SK-N-MC (cell line): Measurements from ENCODE around the gene GPC6.

ENCODE experiments used
- DNase-seq: peaks from one replicate; pipeline ENCODE4 v3.0.0-alpha.2; 2011; ENCODE audit warnings: low read depth, low spot score
- H3K27ac ChIP-seq: fragments of 200-600 bp; sonication (generic); 2 replicates; pipeline ENCODE4 v1.5.1; 2016; ENCODE audit warnings: mixed run types
- H3K36me3 ChIP-seq: fragments of 200-600 bp; sonication (generic); 2 replicates; pipeline ENCODE4 v1.6.1; 2017; ENCODE audit warnings: antibody characterized with exemption, low read length, mixed read lengths; ENCODE audit not compliant: insufficient read depth
- H3K4me3 ChIP-seq: fragments of 200-600 bp; sonication (generic); 2 replicates; pipeline ENCODE4 v1.5.1; 2016
- H3K9ac ChIP-seq: fragments of 200-600 bp; sonication (generic); 2 replicates; pipeline ENCODE4 v1.8.0; 2017; ENCODE audit warnings: mixed run types, mixed read lengths; ENCODE audit not compliant: insufficient read length
- H3K9me3 ChIP-seq: fragments of 200-600 bp; sonication (generic); 2 replicates; pipeline ENCODE4 v1.6.1; 2017; ENCODE audit warnings: low read depth, mild to moderate bottlenecking, antibody characterized with exemption, low read length, moderate library complexity, mixed read lengths
- EZH2 ChIP-seq: fragments of 200-600 bp; sonication (generic); IDR thresholded peaks from one replicate; pipeline ENCODE4 v1.6.1; 2017; ENCODE audit warnings: antibody characterized with exemption
- FOXP2 ChIP-seq: optimal IDR thresholded peaks from 2 replicates; pipeline ENCODE3; 2011; ENCODE audit warnings: mild to moderate bottlenecking, moderate library complexity; ENCODE audit not compliant: insufficient read depth; ENCODE audit errors: extremely low read length, control extremely low read depth
- POLR2AphosphoS5 ChIP-seq: IDR thresholded peaks from 2 replicates; pipeline ENCODE4 v1.6.1; 2012; ENCODE audit warnings: mild to moderate bottlenecking, low read depth, low read length, borderline replicate concordance

GPC6 gene

DNA sequence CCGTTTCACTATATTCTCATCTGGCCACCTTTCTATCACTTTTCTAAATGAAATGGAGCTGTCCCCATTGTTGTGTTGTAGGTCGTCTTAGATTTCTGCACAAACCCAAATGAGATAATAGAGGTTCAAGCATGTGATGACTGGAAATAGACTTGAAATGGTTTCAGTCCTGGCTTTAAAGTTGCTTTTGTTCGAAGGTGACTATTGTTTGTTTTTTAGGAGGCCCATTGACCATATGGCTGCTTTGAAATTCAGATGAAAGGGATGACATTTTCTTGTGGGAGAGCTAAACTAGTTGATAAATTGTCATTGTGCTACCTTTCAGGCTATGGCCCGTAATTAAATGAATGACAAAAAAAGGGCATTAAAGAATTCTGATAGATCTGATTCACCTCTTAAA lies 583.7 kb downstream of the GPC6 start:
- H3K27ac ChIP-seq: no peak overlapping the region
- H3K9ac ChIP-seq: no peak overlapping the region
- H3K4me3 ChIP-seq: no peak overlapping the region
- no peaks in the 10 kb centered on the region for H3K9me3 ChIP-seq
- TF ChIP-seq FOXP2 (no peak), POLR2AphosphoS5 (no peak), EZH2 (no peak)
- H3K36me3 ChIP-seq: no peaks in the 10 kb centered on the region
- no peak for DNase-seq

DNA sequence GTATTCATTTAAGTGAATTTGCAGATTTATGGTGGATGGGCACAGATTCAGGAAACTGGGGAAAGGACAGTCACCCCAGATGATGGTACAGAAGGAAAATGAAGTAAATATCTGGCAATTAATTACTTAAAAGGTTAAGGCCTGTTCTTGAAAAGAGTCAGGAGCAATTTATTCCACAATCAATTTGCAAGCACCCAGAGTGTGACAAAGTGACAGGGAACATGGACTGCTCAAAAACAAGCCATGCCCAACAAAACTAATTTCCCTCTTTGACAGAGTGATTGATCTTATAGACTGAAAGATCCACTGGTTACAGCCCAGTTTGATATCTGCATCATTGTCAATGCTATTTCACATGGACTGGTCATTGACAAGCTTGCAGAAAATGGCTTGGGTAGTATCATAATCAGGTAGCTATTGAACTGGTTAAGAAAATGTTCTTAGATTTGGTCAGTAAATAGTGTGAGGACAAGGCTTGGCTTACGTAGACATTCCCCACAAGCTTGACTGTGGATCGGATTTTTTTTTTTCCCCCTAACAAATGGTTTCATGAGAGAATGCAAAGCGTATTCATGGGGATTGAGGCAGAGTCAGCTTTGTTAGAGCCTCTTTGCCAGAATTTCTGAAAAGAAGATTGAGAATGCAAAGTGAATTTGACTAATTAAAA lies 584.6 kb downstream of the GPC6 start:
- DNase-seq: no peak
- no peaks in the 10 kb centered on the region for H3K36me3 ChIP-seq
- no peak overlapping the region for H3K9ac ChIP-seq
- TF ChIP-seq POLR2AphosphoS5: no peak
- H3K9me3 ChIP-seq: no peaks in the 10 kb centered on the region
- H3K27ac ChIP-seq: no peak overlapping the region
- no peak overlapping the region for H3K4me3 ChIP-seq

DNA sequence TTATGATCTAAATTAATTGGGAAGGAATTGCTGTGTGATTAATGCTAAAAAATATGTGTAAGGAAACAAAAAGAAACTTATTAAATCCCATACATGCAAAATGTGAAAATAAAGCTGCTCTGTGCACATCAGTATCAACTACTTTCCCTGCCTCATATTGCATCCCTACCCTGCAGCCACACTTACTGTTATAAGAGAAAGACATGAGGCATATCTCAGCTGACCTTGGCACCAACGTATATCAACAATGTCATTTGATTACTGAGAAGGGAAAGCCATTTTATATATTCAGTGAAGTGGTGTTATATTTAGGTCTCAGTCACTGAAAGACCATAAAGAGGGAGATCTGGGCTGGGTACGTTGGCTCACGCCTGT lies 585.1 kb downstream of the GPC6 start:
- Histone ChIP-seq H3K27ac (no peak overlapping the region), H3K4me3 (no peak overlapping the region), H3K9me3 (no peaks in the 10 kb centered on the region), H3K9ac (no peak overlapping the region), H3K36me3 (no peaks in the 10 kb centered on the region)
- TF ChIP-seq EZH2 (no peak), POLR2AphosphoS5 (no peak), FOXP2 (no peak)
- no peak for DNase-seq

DNA sequence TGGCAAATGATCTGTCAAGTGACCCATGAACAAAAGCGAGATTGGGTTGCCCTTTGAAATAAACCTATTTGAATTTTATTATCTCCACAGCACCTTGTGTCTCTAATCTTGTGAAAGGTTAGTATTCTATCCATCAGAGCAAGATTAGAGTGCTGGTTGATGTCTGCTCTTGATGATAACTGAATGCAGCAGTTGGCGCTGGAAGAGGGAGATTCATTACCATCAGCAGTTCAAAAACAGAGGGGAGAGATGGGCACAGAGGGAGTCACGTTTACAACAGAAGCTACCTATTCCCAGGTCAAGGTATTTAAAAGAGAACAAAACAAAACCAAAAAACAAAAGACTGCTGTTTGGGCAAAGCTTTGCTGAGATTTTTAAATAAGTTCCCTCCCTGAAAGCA lies 588.1 kb downstream of the GPC6 start:
- H3K4me3 ChIP-seq: no peak overlapping the region
- no peaks in the 10 kb centered on the region for H3K36me3 ChIP-seq
- H3K9me3 ChIP-seq: no peaks in the 10 kb centered on the region
- no peak overlapping the region for H3K27ac ChIP-seq
- TF ChIP-seq POLR2AphosphoS5: no peak
- TF ChIP-seq FOXP2: no peak
- H3K9ac ChIP-seq: no peak overlapping the region
- DNase-seq: no peak

DNA sequence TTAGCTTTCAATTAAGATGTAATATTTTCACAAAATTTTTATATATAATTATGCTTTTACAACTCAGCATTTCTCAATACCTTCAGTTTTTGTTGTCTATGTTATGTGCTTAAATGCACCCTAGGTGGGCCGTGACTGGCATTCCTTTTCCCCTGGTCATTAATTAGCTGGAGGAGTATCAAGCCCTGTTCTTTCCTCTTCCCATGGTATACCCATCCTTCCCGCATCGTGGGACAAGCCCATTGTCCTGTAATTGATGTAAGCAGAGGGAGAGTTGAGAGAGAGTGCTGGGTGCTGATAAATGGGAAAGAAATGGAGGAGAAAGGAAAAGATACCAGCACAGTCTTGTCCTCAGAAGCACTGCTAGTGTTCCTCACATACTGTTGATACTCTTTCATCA lies 591.7 kb downstream of the GPC6 start:
- no peak for DNase-seq
- TF ChIP-seq POLR2AphosphoS5 (no peak), EZH2 (no peak), FOXP2 (no peak)
- Histone ChIP-seq H3K4me3 (no peak overlapping the region), H3K27ac (no peak overlapping the region), H3K36me3 (no peaks in the 10 kb centered on the region), H3K9ac (no peak overlapping the region), H3K9me3 (no peaks in the 10 kb centered on the region)

DNA sequence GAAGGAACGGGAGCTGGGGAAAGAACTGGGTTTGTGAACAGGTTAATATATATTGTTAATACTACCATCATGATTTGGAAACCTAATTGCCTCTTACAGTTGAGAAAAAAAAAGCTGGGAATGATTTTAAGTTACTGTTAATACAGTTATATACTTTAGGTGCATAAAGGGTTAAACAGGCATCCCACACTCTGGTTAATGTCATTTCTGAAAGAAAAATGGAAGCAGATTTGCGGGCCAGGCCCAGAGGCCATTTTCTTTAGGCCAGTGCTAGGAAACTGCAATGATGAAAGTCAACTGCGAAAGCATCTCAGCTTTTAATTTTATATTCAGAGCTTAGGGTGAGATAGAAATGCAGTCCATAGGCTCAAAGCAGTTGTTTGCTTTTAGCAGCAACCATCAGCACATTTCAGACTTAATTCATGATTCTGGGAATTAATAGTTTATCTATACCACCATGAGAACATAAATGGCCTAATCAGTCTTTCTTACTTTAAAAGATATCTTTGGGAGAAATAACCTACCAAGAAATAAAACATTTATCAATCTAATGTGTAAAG lies 592.8 kb downstream of the GPC6 start:
- Histone ChIP-seq H3K36me3 (no peaks in the 10 kb centered on the region), H3K27ac (no peak overlapping the region), H3K9me3 (no peaks in the 10 kb centered on the region), H3K4me3 (no peak overlapping the region), H3K9ac (no peak overlapping the region)
- no peak for TF ChIP-seq POLR2AphosphoS5
- TF ChIP-seq FOXP2: no peak
- TF ChIP-seq EZH2: no peak
- DNase-seq: no peak

DNA sequence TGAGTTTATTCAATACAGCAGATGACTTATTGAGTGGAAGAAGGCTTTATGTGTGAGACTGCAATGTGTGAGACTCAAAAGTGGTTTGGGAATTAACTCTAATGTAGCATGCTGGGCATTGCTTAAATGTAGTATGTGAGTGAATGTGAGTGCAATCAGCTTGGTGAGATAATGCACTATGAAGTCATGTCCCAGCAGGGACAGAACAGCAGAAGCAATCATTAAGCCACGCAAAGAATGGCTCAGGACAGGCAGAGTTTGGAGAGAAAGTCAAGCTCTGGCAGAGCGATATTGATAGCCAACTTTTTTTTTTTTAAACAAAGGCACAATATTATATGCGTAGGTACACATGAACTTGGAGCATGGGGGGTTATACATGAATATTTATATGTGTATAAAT lies 597.7 kb downstream of the GPC6 start:
- DNase-seq: no peak
- H3K27ac ChIP-seq: no peak overlapping the region
- H3K4me3 ChIP-seq: no peak overlapping the region
- no peak overlapping the region for H3K9ac ChIP-seq
- H3K9me3 ChIP-seq: no peaks in the 10 kb centered on the region
- H3K36me3 ChIP-seq: no peaks in the 10 kb centered on the region
- no peak for TF ChIP-seq FOXP2
- TF ChIP-seq POLR2AphosphoS5: no peak
- no peak for TF ChIP-seq EZH2

DNA sequence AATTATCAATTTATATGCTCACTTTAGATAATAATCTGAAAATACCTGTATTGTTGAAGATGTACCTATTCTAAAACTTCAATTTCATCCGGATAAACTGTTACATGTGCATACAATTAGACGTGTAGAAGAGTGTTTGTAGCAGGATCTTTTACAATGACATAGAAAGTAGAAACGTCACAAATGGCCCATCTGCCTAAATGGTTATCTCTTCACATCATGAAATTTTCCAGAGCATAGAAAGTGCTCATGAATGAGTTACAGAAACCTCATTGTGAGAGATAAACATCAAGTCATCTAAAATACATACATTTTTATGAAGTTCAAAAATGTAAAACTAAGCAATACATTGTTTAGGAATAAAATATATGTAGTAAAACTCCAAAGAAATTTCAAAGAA lies 607.4 kb downstream of the GPC6 start:
- H3K9me3 ChIP-seq: no peaks in the 10 kb centered on the region

DNA sequence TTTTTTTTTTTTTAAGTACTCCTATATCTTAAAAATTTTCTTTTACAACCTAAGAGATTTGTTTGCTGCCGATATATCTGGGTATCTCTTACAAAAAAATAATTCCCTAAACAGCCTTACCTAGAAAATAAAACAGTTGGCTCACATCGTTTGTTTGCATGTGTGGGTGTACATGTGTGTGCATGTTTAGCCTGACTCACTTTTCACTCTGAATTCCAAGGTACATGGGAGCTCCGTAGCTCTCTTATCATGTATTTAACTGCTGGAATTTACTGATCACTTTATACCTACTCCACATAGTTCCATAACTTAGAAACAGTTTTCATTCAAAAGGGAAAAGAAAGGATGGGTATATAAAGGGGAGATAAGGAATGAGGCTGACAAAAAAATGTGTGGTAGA lies 616.5 kb downstream of the GPC6 start:
- TF ChIP-seq FOXP2: no peak
- no peak for TF ChIP-seq POLR2AphosphoS5
- no peak for TF ChIP-seq EZH2
- Histone ChIP-seq H3K36me3 (no peaks in the 10 kb centered on the region), H3K27ac (no peak overlapping the region), H3K9ac (no peak overlapping the region), H3K4me3 (no peak overlapping the region), H3K9me3 (no peaks in the 10 kb centered on the region)
- DNase-seq: no peak

More for the DNA sequence above, 607.4 kb downstream of the GPC6 start:
- Histone ChIP-seq H3K9ac (no peak overlapping the region), H3K27ac (no peak overlapping the region), H3K4me3 (no peak overlapping the region), H3K36me3 (no peaks in the 10 kb centered on the region)
- TF ChIP-seq EZH2 (no peak), POLR2AphosphoS5 (no peak), FOXP2 (no peak)
- no peak for DNase-seq
